Panc1 (cell line): Measurements from ENCODE around the gene RPL19. TPM values are rescaled to one million over a fixed set of nuclear protein-coding genes. Genes with fewer than 3 reads are reported as not detected.

Source experiments
- ATAC-seq: fragments of 200-7000 bp; cut with Tn5 transposase; 2 replicates; pipeline ENCODE4 v1.9.1; 2020; ENCODE audit warnings: mild to moderate bottlenecking, moderate library complexity
- BruUV-seq: library from RNA; stranded (reverse); fragments of 400-500 nt; replicated peaks from 2 replicates; lab custom pipeline; 2021; lab: Mats Ljungman, UMichigan
- CTCF ChIA-PET: fragments of 300-600 bp; sonication (Branson Sonifier 250); formaldehyde crosslinking; loops from one replicate; lab custom pipeline; 2022; ENCODE audit warnings: antibody characterized with exemption; lab: Charles Lee
- POLR2A ChIA-PET: fragments of 300-600 bp; sonication (Branson Sonifier 250); formaldehyde crosslinking; loops from one replicate; lab custom pipeline; 2022; ENCODE audit warnings: antibody characterized with exemption; lab: Charles Lee
- DNase-seq: peaks from one replicate; pipeline ENCODE4 v3.0.0-alpha.2; 2010; ENCODE audit warnings: low read depth, low spot score
- H3K27ac ChIP-seq: 2 replicates; pipeline ENCODE4 v1.5.1; 2011; ENCODE audit warnings: mild to moderate bottlenecking, low read length, inconsistent platforms
- H3K27me3 ChIP-seq: fragments of 200-500 bp; sonication (Bioruptor generic); 2 replicates; pipeline ENCODE4 v1.6.0; 2014; ENCODE audit warnings: low read length, inconsistent platforms; ENCODE audit not compliant: control insufficient read depth, insufficient read depth
- H3K36me3 ChIP-seq: fragments of 200-500 bp; sonication (Bioruptor generic); 2 replicates; pipeline ENCODE4 v1.5.1; 2014; ENCODE audit warnings: inconsistent platforms, mild to moderate bottlenecking, low read length, moderate library complexity; ENCODE audit not compliant: control insufficient read depth, insufficient read depth
- H3K4me1 ChIP-seq: 2 replicates; pipeline ENCODE4 v1.5.1; 2011; ENCODE audit warnings: inconsistent platforms, mild to moderate bottlenecking, low read length, moderate library complexity; ENCODE audit not compliant: control insufficient read depth, insufficient read depth
- H3K4me3 ChIP-seq, 2 experiments: 2 replicates each; pipeline ENCODE4 v1.5.1; 2011 to 2012; ENCODE audit warnings: low read depth in 2 of 2, low read length in 2 of 2, mild to moderate bottlenecking in 2 of 2, inconsistent platforms in 1 of 2, moderate library complexity in 1 of 2
- H3K9me3 ChIP-seq: fragments of 200-500 bp; sonication (Bioruptor generic); 2 replicates; pipeline ENCODE4 v1.5.1; 2014; ENCODE audit warnings: low read depth, mild to moderate bottlenecking, inconsistent platforms, low read length, moderate library complexity; ENCODE audit not compliant: control insufficient read depth, insufficient read depth
- CTCF ChIP-seq: fragments of 450-650 bp; IDR thresholded peaks from 2 replicates; pipeline ENCODE4 v1.5.1; 2017; ENCODE audit warnings: mild to moderate bottlenecking
- POLR2AphosphoS5 ChIP-seq: IDR thresholded peaks from 2 replicates; pipeline ENCODE4 v1.6.1; 2012; ENCODE audit warnings: mild to moderate bottlenecking, low read depth, low read length, moderate library complexity
- SIN3A ChIP-seq: IDR thresholded peaks from 2 replicates; pipeline ENCODE4 v1.6.1; 2012; ENCODE audit warnings: low read depth, mild to moderate bottlenecking, low read length, moderate library complexity, borderline replicate concordance; ENCODE audit not compliant: insufficient read depth
- TCF7L2 ChIP-seq: IDR thresholded peaks from 2 replicates; pipeline ENCODE4 v1.6.1; 2011; ENCODE audit warnings: mild to moderate bottlenecking, low read depth, low read length, inconsistent platforms
- in situ Hi-C: cut with HindIII; loops from 2 replicates; pipeline ENCODE4 v1.10.0; 2016; ENCODE audit warnings: low sequenced_read_pairs, low pct_unique_long_range_greater_than_20kb
- intact Hi-C: fragments of 100-400 bp; cut with micrococcal nuclease; formaldehyde crosslinking; loops from one replicate; pipeline ENCODE4 v1.10.0; 2022; ENCODE audit not compliant: unreplicated experiment
- total RNA-seq: library from RNA; stranded (reverse); gene quantifications from one replicate; pipeline ENCODE4 v1.2.1, GENCODE V29; 2021; ENCODE audit not compliant: unreplicated experiment
- TF ChIP-seq, protein P1 (sequence below), 2 experiments: IDR thresholded peaks; 2 replicates each; pipeline ENCODE4 v1.6.1; 2011 to 2012; ENCODE audit warnings: low read depth in 2 of 2, control low read depth in 1 of 2, low read length in 1 of 2, mild to moderate bottlenecking in 1 of 2, moderate library complexity in 1 of 2; ENCODE audit not compliant: insufficient read depth in 1 of 2

Gene RPL19
- total RNA-seq, 1 experiment from 2014 or later, result 971 TPM

- H3K36me3 ChIP-seq, result no peaks in the 10 kb centered on the region
- BruUV-seq, result no TSS peak
- no peaks in the 10 kb centered on the region for H3K9me3 ChIP-seq
- no peak for DNase-seq
- no peaks in the 10 kb centered on the region for H3K4me1 ChIP-seq
- H3K27ac ChIP-seq, result no peak overlapping the region
- H3K4me3 ChIP-seq, result no peak overlapping the region
- CTCF ChIA-PET, result no interaction called here
- TF ChIP-seq, protein P1, sequence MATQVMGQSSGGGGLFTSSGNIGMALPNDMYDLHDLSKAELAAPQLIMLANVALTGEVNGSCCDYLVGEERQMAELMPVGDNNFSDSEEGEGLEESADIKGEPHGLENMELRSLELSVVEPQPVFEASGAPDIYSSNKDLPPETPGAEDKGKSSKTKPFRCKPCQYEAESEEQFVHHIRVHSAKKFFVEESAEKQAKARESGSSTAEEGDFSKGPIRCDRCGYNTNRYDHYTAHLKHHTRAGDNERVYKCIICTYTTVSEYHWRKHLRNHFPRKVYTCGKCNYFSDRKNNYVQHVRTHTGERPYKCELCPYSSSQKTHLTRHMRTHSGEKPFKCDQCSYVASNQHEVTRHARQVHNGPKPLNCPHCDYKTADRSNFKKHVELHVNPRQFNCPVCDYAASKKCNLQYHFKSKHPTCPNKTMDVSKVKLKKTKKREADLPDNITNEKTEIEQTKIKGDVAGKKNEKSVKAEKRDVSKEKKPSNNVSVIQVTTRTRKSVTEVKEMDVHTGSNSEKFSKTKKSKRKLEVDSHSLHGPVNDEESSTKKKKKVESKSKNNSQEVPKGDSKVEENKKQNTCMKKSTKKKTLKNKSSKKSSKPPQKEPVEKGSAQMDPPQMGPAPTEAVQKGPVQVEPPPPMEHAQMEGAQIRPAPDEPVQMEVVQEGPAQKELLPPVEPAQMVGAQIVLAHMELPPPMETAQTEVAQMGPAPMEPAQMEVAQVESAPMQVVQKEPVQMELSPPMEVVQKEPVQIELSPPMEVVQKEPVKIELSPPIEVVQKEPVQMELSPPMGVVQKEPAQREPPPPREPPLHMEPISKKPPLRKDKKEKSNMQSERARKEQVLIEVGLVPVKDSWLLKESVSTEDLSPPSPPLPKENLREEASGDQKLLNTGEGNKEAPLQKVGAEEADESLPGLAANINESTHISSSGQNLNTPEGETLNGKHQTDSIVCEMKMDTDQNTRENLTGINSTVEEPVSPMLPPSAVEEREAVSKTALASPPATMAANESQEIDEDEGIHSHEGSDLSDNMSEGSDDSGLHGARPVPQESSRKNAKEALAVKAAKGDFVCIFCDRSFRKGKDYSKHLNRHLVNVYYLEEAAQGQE (IDR thresholded peaks at IDR 0.05; ENCODE audit: insufficient read depth in 1 of 2, low read depth in 2 of 2, low read length in 1 of 2), result no peak
- TF ChIP-seq CTCF (no peak), SIN3A (no peak), POLR2AphosphoS5 (no peak), TCF7L2 (no peak)
- intact Hi-C loops, result no loop called here
- in situ Hi-C loops, result no loop called here
- no peaks in the 10 kb centered on the region for H3K27me3 ChIP-seq
- ATAC-seq, result no peak
- POLR2A ChIA-PET, result no interaction called here
Observed at GRCh38 chr17:39187152-39187830, 12.8 kb upstream of the RPL19 start.

DNA sequence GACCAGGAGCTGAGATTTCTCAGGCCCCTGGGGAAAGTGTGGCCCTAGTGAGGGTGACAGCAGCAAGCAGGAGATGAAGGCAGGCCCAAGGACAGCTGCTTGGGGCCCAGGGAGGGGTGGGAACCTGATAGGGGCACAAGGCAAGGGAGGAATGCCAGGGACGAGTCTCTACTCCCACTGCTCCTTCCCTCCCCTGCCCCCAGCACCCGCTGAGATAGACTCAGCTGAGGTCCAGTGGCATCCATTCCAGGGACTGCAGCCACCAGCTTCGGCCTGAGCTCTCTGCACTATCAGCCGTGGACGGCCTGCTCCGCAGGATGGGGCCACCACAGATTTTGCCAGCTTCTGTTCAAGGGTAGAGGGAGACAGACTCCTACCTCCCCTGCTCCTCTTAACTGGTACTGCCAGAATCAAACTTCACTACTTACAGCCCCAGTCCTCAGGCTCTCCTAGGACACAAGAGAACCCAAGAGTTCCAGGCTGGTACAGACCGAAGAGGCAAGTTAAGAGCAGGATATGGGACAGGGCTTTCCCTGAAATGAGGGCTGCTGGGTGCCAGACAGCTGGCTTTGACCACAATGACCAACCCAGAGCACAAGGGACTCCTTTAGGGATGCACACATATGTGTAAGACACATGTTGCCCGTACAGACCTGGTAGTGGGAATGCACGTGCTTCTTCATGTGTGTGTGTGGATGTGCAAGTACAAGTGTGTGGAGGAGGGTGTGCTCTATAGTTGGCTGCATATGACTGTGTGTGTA lies 8.2 kb upstream of the RPL19 start:
- no TSS peak for BruUV-seq
- ATAC-seq, result no peak
- no peaks in the 10 kb centered on the region for H3K9me3 ChIP-seq
- TF ChIP-seq SIN3A, result no peak
- H3K27me3 ChIP-seq, result no peaks in the 10 kb centered on the region
- ChIA-PET CTCF (no interaction called here), POLR2A (no interaction called here)
- DNase-seq, result no peak
- no peaks in the 10 kb centered on the region for H3K36me3 ChIP-seq
- no peak overlapping the region for H3K27ac ChIP-seq
- in situ Hi-C loops, result no loop called here
- intact Hi-C loops, result no loop called here
- H3K4me1 ChIP-seq, result peaks cover 12% of the 10 kb centered on the region
- H3K4me3 ChIP-seq, result no peak overlapping the region

GRCh38 chr17:39192901-39193300 lies 7.2 kb upstream of the RPL19 start:
- no peak overlapping the region for H3K4me3 ChIP-seq
- DNase-seq (no peak), ATAC-seq (no peak)
- peaks cover 13% of the 10 kb centered on the region for H3K4me1 ChIP-seq
- in situ Hi-C loops, result no loop called here
- TF ChIP-seq SIN3A, result no peak
- no peak overlapping the region for H3K27ac ChIP-seq
- CTCF ChIA-PET, result no interaction called here
- intact Hi-C loops, result no loop called here
- H3K36me3 ChIP-seq, result no peaks in the 10 kb centered on the region
- POLR2A ChIA-PET, result no interaction called here
- no peaks in the 10 kb centered on the region for H3K27me3 ChIP-seq
- BruUV-seq, result no TSS peak
- no peaks in the 10 kb centered on the region for H3K9me3 ChIP-seq
